NCI-H2196 (cell line): ENCODE results near the gene KANK3.
"Not testable (repeated sequence)": the region's sequence is repeated elsewhere in the genome, so short reads cannot be mapped to it uniquely, and the experiment has no call there.

Experiments used
- DNase-seq: peaks from one replicate; lab custom pipeline; 2025; ENCODE audit not compliant: unreplicated experiment; lab: John Stamatoyannopoulos, UW

The KANK3 gene

GRCh38 chr19:8342684-8343482 is at the start of gene KANK3:
TSS of gene KANK3 (minus strand) at chr19:8343262. CDS start at chr19:8337828, 5,434 bp downstream.
- DNase-seq: peak; percentile 95

- DNase-seq: no peak
These were observed 49.0 kb upstream of the KANK3 start for GRCh38 chr19:8392017-8392591.

- DNase-seq: no peak
These were observed 48.3 kb upstream of the KANK3 start for GRCh38 chr19:8391198-8392016.

GRCh38 chr19:8390617-8390981 is 47.5 kb upstream of the KANK3 start:
- DNase-seq: peak; percentile 94

- DNase-seq: peak; percentile 99
These were observed 47.0 kb upstream of the KANK3 start, which contains the start of gene RAB11B for GRCh38 chr19:8389891-8390616. TSS of gene RAB11B (plus strand) at chr19:8390360. CDS start at chr19:8390417, 57 bp downstream.

- no peak for DNase-seq
These were observed 45.5 kb upstream of the KANK3 start for GRCh38 chr19:8388612-8388958.

GRCh38 chr19:8387688-8388611 is 44.9 kb upstream of the KANK3 start:
- DNase-seq: no peak

GRCh38 chr19:8386990-8387389 is 43.9 kb upstream of the KANK3 start:
- DNase-seq: no peak

- DNase-seq: not testable (repeated sequence)
These were observed 43.4 kb upstream of the KANK3 start for GRCh38 chr19:8386419-8386818.

GRCh38 chr19:8385566-8385965 is 42.5 kb upstream of the KANK3 start:
- DNase-seq: not testable (repeated sequence)

- DNase-seq: not testable (repeated sequence)
These were observed 42.0 kb upstream of the KANK3 start for GRCh38 chr19:8385103-8385502.

GRCh38 chr19:8384569-8384968 is 41.5 kb upstream of the KANK3 start:
- DNase-seq: not testable (repeated sequence)

GRCh38 chr19:8379156-8379891 is 36.3 kb upstream of the KANK3 start:
- DNase-seq: not testable (repeated sequence)

GRCh38 chr19:8377598-8377997 is 34.5 kb upstream of the KANK3 start:
- DNase-seq: no peak

- DNase-seq: not testable (repeated sequence)
These were observed 33.4 kb upstream of the KANK3 start for GRCh38 chr19:8376373-8376974.

GRCh38 chr19:8375766-8376165 is 32.7 kb upstream of the KANK3 start:
- DNase-seq: not testable (repeated sequence)

GRCh38 chr19:8373867-8374813 is 31.1 kb upstream of the KANK3 start:
- DNase-seq: no peak
